Omental fat pad (tissue), 4 donors: ENCODE results near the gene LRRC1. TPM values are rescaled to one million over a fixed set of nuclear protein-coding genes. Genes with fewer than 3 reads are reported as not detected.

Experiments used
- ATAC-seq: fragments of 150-250 bp; one replicate; pipeline ENCODE4 v1.9.1; 2016; ENCODE audit warnings: mild to moderate bottlenecking, moderate library complexity; ENCODE audit not compliant: low FRiP score
- DNase-seq: peaks from one replicate; pipeline ENCODE4 v3.0.0-alpha.2; 2019; ENCODE audit warnings: low spot score
- total RNA-seq, 4 donors: library from RNA; depleted of rRNA; stranded (reverse); fragments of >200 nt; gene quantifications; one replicate each; pipeline ENCODE4 v1.1.0, GENCODE V29; 2016
- TF ChIP-seq, protein P1 (sequence below), 3 donors: fragments of 450-650 bp; IDR thresholded peaks; one replicate each; pipeline ENCODE4 v1.5.1; 2016 to 2017; ENCODE audit warnings: antibody characterized with exemption in 3 of 3, mild to moderate bottlenecking in 3 of 3, moderate library complexity in 2 of 3

Gene LRRC1
- total RNA-seq, 4 donors from 2014 or later = 10.7 to 13.5 (median 13.0) TPM

DNA sequence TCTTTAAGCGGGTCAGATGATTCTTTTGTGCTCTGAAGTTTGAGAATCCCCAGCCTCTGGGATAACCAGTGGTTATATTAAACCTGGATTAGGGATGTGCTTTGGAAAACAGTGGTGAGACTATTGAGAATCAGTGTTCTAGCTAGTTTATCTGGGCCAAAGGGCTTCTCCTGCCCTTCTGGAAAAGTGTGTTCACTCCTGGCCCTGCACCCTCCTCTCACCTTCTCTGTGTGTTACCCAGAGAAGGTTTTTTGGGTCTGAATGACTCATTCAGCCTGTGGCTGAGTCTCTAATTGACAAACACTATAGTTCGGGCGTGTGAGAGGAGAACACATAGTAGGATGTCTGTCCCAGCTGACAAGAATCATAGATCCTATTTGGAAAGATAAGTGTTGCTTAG is 66.7 kb downstream of the LRRC1 start:
- ATAC-seq (no peak), DNase-seq (no peak)
- TF ChIP-seq, protein P1, sequence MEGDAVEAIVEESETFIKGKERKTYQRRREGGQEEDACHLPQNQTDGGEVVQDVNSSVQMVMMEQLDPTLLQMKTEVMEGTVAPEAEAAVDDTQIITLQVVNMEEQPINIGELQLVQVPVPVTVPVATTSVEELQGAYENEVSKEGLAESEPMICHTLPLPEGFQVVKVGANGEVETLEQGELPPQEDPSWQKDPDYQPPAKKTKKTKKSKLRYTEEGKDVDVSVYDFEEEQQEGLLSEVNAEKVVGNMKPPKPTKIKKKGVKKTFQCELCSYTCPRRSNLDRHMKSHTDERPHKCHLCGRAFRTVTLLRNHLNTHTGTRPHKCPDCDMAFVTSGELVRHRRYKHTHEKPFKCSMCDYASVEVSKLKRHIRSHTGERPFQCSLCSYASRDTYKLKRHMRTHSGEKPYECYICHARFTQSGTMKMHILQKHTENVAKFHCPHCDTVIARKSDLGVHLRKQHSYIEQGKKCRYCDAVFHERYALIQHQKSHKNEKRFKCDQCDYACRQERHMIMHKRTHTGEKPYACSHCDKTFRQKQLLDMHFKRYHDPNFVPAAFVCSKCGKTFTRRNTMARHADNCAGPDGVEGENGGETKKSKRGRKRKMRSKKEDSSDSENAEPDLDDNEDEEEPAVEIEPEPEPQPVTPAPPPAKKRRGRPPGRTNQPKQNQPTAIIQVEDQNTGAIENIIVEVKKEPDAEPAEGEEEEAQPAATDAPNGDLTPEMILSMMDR (IDR thresholded peaks at IDR 0.05) = no peak

DNA sequence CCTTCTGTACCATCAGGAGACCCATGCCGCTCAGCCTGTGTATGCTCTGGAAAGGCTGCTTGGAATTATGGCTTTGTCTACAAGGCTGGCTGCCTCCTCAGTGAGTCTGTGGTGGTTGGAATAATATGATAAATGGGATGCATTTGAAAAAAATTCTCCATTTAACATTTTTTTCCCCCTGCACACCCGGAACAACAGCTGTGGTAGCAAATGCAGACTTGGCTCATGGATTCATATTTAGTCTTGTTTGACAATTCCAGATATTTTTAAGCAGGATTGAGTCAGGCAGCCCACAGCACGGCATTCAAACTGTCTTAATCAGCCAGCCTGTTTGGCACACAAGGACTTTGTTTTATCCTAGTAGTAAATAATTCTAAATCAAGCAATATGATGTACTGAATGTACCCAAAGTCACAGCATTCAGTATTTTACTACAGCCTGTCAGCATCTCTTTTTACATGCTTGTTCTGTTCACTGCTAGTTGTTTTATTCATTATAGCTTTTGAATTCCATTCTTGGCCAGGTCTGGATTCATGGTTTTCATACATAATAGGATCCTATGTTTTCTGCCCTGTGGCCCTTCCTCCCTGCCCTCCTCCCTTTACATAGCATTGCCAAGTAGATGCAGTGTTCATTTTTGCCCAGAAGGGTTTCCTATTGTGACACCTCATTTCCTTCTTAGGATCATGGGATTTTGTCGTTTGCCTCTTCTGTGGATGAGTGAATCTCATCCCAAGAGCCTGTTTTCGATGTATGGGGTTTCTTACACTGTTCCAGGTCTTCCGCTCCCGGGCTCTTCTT is 68.1 kb downstream of the LRRC1 start:
- TF ChIP-seq, protein P1 (IDR thresholded peaks at IDR 0.05) = no peak
- ATAC-seq (peak; percentile 66), DNase-seq (no peak)

DNA sequence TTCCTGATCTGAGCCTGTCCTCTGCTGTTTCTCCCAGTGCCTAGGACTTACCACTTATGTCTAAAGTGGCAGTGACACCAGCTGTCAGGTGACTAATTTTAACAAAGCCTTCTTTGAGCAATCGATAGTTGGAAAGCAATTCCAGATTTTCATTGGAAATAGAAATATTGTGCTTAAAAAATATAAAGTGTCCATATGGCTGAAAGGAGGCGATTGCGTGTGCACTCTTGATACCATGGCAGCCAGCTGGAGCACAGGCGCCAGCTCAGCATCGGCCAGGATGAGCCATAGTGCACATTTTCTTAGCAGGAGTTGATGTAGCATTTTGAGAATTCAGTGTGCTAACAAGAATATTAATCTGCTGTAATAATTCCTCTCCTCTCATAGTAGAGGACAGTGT is 70.0 kb downstream of the LRRC1 start:
- TF ChIP-seq, protein P1 (IDR thresholded peaks at IDR 0.05) = no peak
- no peak for DNase-seq
- ATAC-seq = no peak

DNA sequence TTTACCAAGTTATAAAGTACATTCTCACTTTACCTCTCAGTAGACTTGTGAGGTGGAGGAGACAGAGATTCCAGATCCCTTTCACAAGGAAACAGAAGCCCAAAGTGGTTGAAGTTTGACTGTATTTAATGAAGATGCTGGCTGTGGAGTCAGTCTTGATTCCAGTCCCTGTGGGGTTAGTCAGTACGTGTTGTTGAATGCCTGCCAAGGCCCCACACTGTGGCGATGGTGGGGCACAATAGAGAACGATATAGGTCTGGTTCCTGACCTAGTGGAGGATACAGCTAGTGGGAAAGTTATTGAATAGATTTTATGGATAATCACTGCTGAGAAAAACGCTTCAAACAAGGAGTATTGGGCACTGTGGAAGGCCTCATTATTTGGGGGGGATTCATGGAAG is 71.4 kb downstream of the LRRC1 start:
- no peak for ATAC-seq
- TF ChIP-seq, protein P1 (IDR thresholded peaks at IDR 0.05) = no peak
- DNase-seq = no peak

DNA sequence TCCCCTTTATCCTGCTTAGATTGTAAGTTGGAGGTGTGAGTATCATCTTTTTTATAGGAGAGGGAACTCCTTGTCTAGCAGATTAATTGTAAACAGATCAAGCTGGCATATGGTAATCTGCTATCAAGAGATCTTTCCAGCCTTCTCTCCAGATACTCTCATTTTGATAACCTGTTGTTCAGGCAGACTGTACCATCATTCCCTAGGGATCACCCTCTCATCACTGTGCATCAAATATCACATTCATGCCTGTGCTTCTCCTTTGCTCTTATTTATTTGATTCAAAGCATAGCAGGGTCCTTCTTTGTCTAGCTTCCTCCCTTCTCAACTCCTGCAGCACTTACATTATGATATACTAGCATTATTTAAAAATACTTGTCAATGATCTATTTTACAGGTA is 73.8 kb downstream of the LRRC1 start:
- ATAC-seq = no peak
- TF ChIP-seq, protein P1 (IDR thresholded peaks at IDR 0.05) = no peak
- DNase-seq = no peak

DNA sequence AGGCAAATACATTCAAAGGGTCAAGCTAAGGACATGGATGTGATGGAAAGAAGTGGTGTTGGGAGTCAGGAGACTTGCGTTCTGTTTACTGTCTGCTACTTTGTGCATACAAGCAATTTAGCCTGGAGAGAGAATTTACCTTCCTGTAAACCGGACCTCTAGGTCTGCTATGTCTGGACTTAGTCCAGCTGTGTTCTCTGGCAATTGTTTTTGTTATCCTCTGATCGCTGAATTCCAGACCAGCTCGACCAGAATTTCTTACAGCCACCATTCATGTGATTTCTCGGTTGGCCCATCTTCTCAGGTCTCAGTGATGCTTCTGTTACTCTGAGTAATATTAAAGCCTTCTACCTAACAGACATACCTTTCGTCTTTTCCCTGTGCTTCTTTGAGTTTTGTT is 75.2 kb downstream of the LRRC1 start:
- ATAC-seq (no peak), DNase-seq (no peak)
- TF ChIP-seq, protein P1 (IDR thresholded peaks at IDR 0.05) = no peak

DNA sequence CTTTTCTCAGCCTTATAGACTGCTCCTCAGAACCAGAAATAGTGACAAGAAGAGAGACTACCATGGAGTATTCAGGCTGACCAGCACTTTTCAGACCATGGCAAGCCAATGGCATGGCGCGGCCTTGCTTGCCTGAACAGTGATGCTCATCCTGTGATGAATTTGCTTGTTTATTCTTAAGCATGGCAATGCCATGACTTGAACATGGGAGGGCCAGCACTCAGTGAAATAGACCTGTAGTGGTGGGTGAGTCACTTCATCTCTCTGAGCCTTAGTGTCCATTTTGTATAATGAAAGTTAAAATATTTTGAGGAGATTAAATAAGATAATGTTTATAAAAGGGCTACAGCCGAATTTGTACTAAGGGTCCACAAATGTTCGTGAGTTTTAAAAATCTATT is 79.1 kb downstream of the LRRC1 start:
- ATAC-seq (no peak), DNase-seq (no peak)

More for the DNA sequence above, 79.1 kb downstream of the LRRC1 start:
- TF ChIP-seq, protein P1 (IDR thresholded peaks at IDR 0.05) = no peak
